GM21381 (cell line): Measurements from ENCODE around the gene TMEM237.
A peak's percentile ranks its signal among the peaks of the same experiment; 100 is the strongest.

ENCODE experiments used
- ATAC-seq: cut with Tn5 transposase; IDR thresholded peaks from one replicate; pipeline ENCODE4 v1.9.1; 2021; ENCODE audit warnings: mild to moderate bottlenecking, moderate library complexity; ENCODE audit not compliant: unreplicated experiment

TMEM237 gene

GRCh38 chr2:201642579-201643215 is 606 bp downstream of the TMEM237 start:
- ATAC-seq: peak; percentile 89

- ATAC-seq: peak; percentile 42
Measured at GRCh38 chr2:201642086-201642578, 1.2 kb downstream of the TMEM237 start.

- no peak for ATAC-seq
Measured at GRCh38 chr2:201639205-201639604, 4.1 kb downstream of the TMEM237 start.

GRCh38 chr2:201638326-201638725 is 5.0 kb downstream of the TMEM237 start:
- ATAC-seq: no peak

GRCh38 chr2:201633661-201634249 is 9.5 kb downstream of the TMEM237 start:
- ATAC-seq: no peak

- no peak for ATAC-seq
Measured at GRCh38 chr2:201631041-201631440, 12.3 kb downstream of the TMEM237 start.

- ATAC-seq: no peak
Measured at GRCh38 chr2:201630577-201630976, 12.7 kb downstream of the TMEM237 start.

- ATAC-seq: no peak
Measured at GRCh38 chr2:201628545-201628944, 14.8 kb downstream of the TMEM237 start.

- no peak for ATAC-seq
Measured at GRCh38 chr2:201622306-201622970, 20.9 kb downstream of the TMEM237 start.

- ATAC-seq: no peak
Measured at GRCh38 chr2:201621293-201621999, 21.9 kb downstream of the TMEM237 start.

GRCh38 chr2:201618744-201619662 is 24.3 kb downstream of the TMEM237 start:
- ATAC-seq: no peak

- no peak for ATAC-seq
Measured at GRCh38 chr2:201608021-201608420, 35.3 kb downstream of the TMEM237 start.

- ATAC-seq: no peak
Measured at GRCh38 chr2:201607568-201607967, 35.7 kb downstream of the TMEM237 start.

- no peak for ATAC-seq
Measured at GRCh38 chr2:201600906-201601305, 42.4 kb downstream of the TMEM237 start.

GRCh38 chr2:201597397-201597796 is 45.9 kb downstream of the TMEM237 start:
- ATAC-seq: no peak

- no peak for ATAC-seq
Measured at GRCh38 chr2:201580486-201580885, 62.8 kb downstream of the TMEM237 start.

GRCh38 chr2:201579536-201579935 is 63.8 kb downstream of the TMEM237 start:
- ATAC-seq: no peak

- no peak for ATAC-seq
Measured at GRCh38 chr2:201575971-201576370, 67.3 kb downstream of the TMEM237 start.

- ATAC-seq: no peak
Measured at GRCh38 chr2:201574766-201575165, 68.5 kb downstream of the TMEM237 start.

GRCh38 chr2:201572846-201573508 is 70.3 kb downstream of the TMEM237 start:
- ATAC-seq: no peak
